Endodermal cell (in vitro differentiated cells): ENCODE measurements around the gene RPH3AL. TPM values are rescaled to one million over a fixed set of nuclear protein-coding genes. Genes with fewer than 3 reads are reported as not detected.

Experiments used
- DNase-seq: peaks from one replicate; pipeline ENCODE4 v3.0.0-alpha.2; 2017
- H3K27ac ChIP-seq: 2 replicates; pipeline ENCODE4 v1.5.1; 2013; ENCODE audit warnings: mild to moderate bottlenecking, low read depth, low read length, moderate library complexity
- H3K27me3 ChIP-seq: 2 replicates; pipeline ENCODE4 v1.6.1; 2013; ENCODE audit warnings: mild to moderate bottlenecking, low read length, moderate library complexity; ENCODE audit not compliant: insufficient read depth, control insufficient read depth, poor library complexity, severe bottlenecking
- H3K36me3 ChIP-seq: 2 replicates; pipeline ENCODE4 v1.7.0; 2013; ENCODE audit warnings: mild to moderate bottlenecking, low read length, moderate library complexity; ENCODE audit not compliant: control insufficient read depth, insufficient read depth
- H3K4me1 ChIP-seq: one replicate; pipeline ENCODE4 v1.7.0; 2013; ENCODE audit warnings: low read length; ENCODE audit not compliant: control insufficient read depth, insufficient read depth
- H3K4me3 ChIP-seq: 2 replicates; pipeline ENCODE4 v1.5.1; 2013; ENCODE audit warnings: mild to moderate bottlenecking, low read length, moderate library complexity
- H3K9ac ChIP-seq: 2 replicates; pipeline ENCODE4 v1.6.1; 2013; ENCODE audit warnings: mild to moderate bottlenecking, low read length, moderate library complexity; ENCODE audit not compliant: poor library complexity, severe bottlenecking; ENCODE audit errors: extremely low read depth
- H3K9me3 ChIP-seq: 2 replicates; pipeline ENCODE4 v1.6.1; 2013; ENCODE audit warnings: mild to moderate bottlenecking, low read length, moderate library complexity; ENCODE audit not compliant: control insufficient read depth
- H3K27ac Mint-ChIP-seq: 2 replicates; pipeline ENCODE4 v1.8.0; 2020; ENCODE audit warnings: mixed read lengths
- H3K27me3 Mint-ChIP-seq: 2 replicates; pipeline ENCODE4 v1.8.0; 2021; ENCODE audit warnings: mild to moderate bottlenecking, mixed read lengths; ENCODE audit not compliant: insufficient read depth
- H3K36me3 Mint-ChIP-seq: 2 replicates; pipeline ENCODE4 v1.8.0; 2020; ENCODE audit warnings: low read depth, mixed read lengths
- H3K4me1 Mint-ChIP-seq: 2 replicates; pipeline ENCODE4 v1.8.0; 2020; ENCODE audit warnings: mixed read lengths
- H3K4me3 Mint-ChIP-seq: 2 replicates; pipeline ENCODE4 v1.8.0; 2020; ENCODE audit warnings: mild to moderate bottlenecking, moderate library complexity, mixed read lengths
- H3K9me3 Mint-ChIP-seq: 2 replicates; pipeline ENCODE4 v1.8.0; 2020; ENCODE audit warnings: mild to moderate bottlenecking, mixed read lengths
- CTCF ChIP-seq: fragments of 200-600 bp; sonication (generic); conservative IDR thresholded peaks from 2 replicates; pipeline ENCODE4 v1.5.0; 2021; ENCODE audit warnings: antibody characterized with exemption, mild to moderate bottlenecking
- WGBS, 2 experiments: methylation state at CpG; one replicate each; pipeline versions ENCODE4 v1.1.5 to v1.1.7; 2013; ENCODE audit warnings: missing lambda C conversion rate in 2 of 2, mixed read lengths in 1 of 2; ENCODE audit not compliant: insufficient coverage in 1 of 2, insufficient read length in 1 of 2; 5-methylcytosine and 5-hydroxymethylcytosine counted together
- total RNA-seq, 2 donors: library from RNA; stranded (reverse); fragmentation: NEBNext Ultra II Directional in 1 of 2; extraction: Animal tissue kit (Norgen Biotek cat#: 25700) in 1 of 2; gene quantifications; 2 replicates in 1 of 2; 3 replicates in 1 of 2; pipeline ENCODE4 v1.2.1, GENCODE V29; 2021

RPH3AL gene
- total RNA-seq, 2 donors from 2014 or later, result 14.7 to 16.9 TPM

GRCh38 chr17:165939-166338 lies 186.7 kb downstream of the RPH3AL start:
- H3K27ac ChIP-seq, result no peak overlapping the region
- no peak for TF ChIP-seq CTCF
- H3K36me3 ChIP-seq, result no peaks in the 10 kb centered on the region
- no peak for DNase-seq
- Mint-ChIP-seq H3K27ac (no peak overlapping the region), H3K4me3 (no peak overlapping the region), H3K36me3 (no peaks in the 10 kb centered on the region), H3K27me3 (peaks cover 2% of the 10 kb centered on the region), H3K4me1 (no peaks in the 10 kb centered on the region), H3K9me3 (no peaks in the 10 kb centered on the region)
- no peak overlapping the region for H3K9ac ChIP-seq
- no peak overlapping the region for H3K4me3 ChIP-seq
- 90 to 92% methylated on average over 6 to 14 of the region's 14 CpGs for WGBS, 2 experiments
- no peaks in the 10 kb centered on the region for H3K27me3 ChIP-seq
- H3K4me1 ChIP-seq, result no peaks in the 10 kb centered on the region
- H3K9me3 ChIP-seq, result no peaks in the 10 kb centered on the region

GRCh38 chr17:164303-165235 lies 188.0 kb downstream of the RPH3AL start:
- WGBS, 2 experiments, result 80 to 91% methylated on average over 6 to 16 of the region's 16 CpGs
- no peak overlapping the region for H3K4me3 ChIP-seq
- Mint-ChIP-seq H3K27me3 (peaks cover 2% of the 10 kb centered on the region), H3K27ac (no peak overlapping the region), H3K9me3 (no peaks in the 10 kb centered on the region), H3K36me3 (no peaks in the 10 kb centered on the region), H3K4me1 (no peaks in the 10 kb centered on the region), H3K4me3 (no peak overlapping the region)
- H3K9ac ChIP-seq, result no peak overlapping the region
- peak; percentile 79 for TF ChIP-seq CTCF
- peak; percentile 90 for DNase-seq
- no peaks in the 10 kb centered on the region for H3K4me1 ChIP-seq
- no peaks in the 10 kb centered on the region for H3K36me3 ChIP-seq
- no peaks in the 10 kb centered on the region for H3K27me3 ChIP-seq
- no peaks in the 10 kb centered on the region for H3K9me3 ChIP-seq
- H3K27ac ChIP-seq, result peak overlapping the region; percentile 24

GRCh38 chr17:163514-164098 lies 189.0 kb downstream of the RPH3AL start:
- Mint-ChIP-seq H3K27me3 (peaks cover 2% of the 10 kb centered on the region), H3K27ac (no peak overlapping the region), H3K4me3 (no peak overlapping the region), H3K9me3 (no peaks in the 10 kb centered on the region), H3K4me1 (no peaks in the 10 kb centered on the region), H3K36me3 (no peaks in the 10 kb centered on the region)
- Histone ChIP-seq H3K27me3 (no peaks in the 10 kb centered on the region), H3K36me3 (no peaks in the 10 kb centered on the region), H3K27ac (no peak overlapping the region), H3K4me1 (no peaks in the 10 kb centered on the region), H3K9me3 (no peaks in the 10 kb centered on the region), H3K9ac (no peak overlapping the region), H3K4me3 (no peak overlapping the region)
- peak; percentile 64 for TF ChIP-seq CTCF
- peak; percentile 78 for DNase-seq
- WGBS, 2 experiments, result 81 to 89% methylated on average over 10 to 11 of the region's 11 CpGs
